NCI-H526 treated with DMSO at 0.1 percent for 48 hours (cell line): ENCODE results near the gene OR10D3.
"Not testable (repeated sequence)": the region's sequence is repeated elsewhere in the genome, so short reads cannot be mapped to it uniquely, and the experiment has no call there.

Source experiments
- DNase-seq: peaks from one replicate; lab custom pipeline; 2025; lab: John Stamatoyannopoulos, UW

OR10D3 gene

DNA sequence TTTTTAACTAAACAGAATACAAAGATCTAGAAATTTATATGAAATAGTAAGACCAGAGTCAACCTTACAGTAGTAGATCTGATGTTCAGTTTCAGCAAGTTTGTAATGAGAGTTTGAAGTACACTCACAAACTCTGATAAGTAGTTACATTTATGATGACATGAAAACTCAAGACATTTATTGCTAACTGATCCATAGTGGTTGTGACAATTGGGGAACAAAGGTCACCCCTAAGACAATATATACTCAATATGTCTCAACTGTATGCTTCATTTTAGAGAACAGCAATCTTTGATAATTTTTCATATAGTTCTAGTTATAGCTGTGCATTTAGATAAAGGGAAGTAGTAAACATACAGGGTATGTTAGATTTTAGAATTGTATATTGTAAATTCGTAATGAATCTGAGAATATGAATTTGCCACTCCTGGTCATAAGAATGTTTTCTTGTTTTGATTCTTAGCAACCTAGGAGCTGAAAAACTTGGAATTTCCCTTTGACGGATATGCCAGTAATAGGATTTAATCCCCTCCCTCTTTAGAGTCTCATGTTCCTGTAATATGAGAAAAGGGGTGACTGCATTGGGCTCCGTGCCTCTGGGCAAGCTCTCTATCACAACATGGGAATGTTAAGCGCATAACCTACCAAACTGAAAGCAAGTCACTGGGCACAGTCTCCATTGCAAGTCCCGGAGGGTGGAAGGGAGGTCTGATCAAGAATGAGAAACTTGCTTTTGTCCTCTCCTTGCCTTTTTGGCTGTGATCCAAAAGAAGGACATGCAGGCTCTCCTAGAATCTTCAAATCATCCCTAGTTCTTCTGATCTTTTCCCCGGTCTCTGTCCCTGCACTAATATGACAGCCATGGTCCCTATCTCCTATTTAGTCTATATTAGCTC, 11.4 kb downstream of the OR10D3 start:
- no peak for DNase-seq

DNA sequence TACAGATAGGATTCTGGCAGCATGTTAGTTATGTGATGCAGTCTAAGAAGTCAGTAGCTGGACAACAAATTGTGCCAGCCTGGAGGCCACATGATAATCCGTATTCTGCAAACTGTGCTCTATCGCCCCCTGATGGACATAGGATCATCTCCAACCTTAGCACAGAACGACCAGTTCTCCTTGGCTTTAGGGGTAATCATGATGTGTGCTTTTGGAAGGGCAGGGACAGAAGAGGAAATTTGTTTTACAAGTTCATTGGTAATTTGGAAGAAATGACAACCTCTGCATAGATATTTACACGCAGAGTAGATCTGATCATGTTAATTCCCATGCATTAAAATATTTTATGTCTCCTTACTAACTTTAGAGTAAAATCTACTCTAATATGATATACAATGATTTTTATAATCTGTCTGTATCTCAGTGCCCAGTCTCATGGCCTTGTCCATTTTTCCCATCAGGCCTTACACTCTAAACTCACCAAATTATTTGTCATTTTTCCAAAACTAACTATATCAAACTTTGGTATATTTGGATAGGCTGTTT, 12.1 kb downstream of the OR10D3 start:
- DNase-seq = peak; percentile 83

DNA sequence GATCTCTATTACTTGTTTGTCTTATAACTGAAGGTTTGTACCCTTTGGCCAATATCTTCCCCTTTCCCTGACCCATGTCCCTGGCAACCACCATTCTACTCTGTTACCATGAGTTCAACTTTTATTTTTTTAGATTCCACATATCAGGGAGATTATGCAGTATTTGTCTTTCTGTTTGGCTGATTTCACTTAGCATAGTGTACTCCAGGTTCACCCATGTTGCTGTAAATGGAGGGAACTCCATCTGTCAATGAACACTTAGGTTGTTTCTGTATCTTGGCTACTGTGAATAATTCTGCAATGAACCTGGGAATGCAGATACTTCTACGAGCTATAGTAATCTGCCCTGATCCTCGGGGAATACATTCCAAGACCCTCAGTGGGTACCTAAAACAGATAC, 14.9 kb downstream of the OR10D3 start:
- no peak for DNase-seq

DNA sequence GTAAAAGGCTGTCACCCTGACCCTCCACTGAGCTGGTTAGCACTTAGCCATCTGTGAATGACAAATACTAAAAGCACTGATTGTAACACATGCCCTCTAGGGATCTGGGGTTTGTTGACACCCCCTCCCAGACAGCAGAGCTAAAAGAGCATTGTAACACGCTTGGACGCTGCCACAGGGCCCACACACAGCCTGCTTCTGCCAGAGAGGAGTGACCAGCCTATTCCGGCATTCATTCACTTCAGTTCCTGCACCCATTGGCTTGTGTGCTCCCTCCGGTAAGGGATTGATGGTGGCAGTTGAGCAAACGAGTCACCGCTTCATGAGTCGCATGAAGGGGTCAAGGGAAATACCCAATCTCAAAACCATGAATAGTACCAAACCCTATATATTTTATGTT, 15.8 kb downstream of the OR10D3 start:
- no peak for DNase-seq

DNA sequence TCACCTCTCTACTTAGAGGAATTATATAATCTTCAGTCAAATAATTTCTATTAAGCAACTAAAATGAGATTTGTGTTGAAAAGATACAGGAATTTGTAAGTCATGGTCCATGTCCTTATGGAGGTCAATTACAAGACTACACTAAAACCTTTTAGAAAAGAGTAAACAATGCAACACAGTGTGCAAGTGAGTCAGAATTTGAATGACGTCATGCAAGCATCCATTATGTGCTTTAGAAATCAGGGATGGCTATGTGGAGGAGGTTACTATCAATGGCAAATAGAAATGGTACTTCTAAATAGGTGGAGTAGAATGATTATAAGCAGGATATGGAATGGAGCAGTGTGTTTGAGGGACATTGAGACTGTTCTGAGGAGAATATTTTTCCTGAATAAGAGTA, 16.6 kb downstream of the OR10D3 start:
- no peak for DNase-seq

DNA sequence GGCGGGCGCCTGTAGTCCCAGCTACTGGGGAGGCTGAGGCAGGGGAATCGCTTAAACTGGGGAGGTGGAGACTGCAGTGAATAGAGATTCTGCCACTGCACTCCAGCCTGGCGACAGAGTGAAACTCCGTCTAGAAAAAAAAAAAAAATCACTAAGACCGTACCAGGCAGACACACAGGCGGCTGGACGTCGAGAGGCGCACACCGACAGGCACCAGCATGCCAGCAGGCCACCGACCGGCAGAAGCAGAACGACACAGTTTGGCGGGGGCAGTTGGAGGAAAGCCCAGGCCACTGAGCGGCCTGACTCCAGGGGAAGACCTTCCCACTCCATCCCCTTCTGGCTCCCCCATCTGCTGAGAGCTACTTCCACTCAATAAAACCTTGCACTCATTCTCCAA, 17.5 kb downstream of the OR10D3 start:
- DNase-seq = no peak

DNA sequence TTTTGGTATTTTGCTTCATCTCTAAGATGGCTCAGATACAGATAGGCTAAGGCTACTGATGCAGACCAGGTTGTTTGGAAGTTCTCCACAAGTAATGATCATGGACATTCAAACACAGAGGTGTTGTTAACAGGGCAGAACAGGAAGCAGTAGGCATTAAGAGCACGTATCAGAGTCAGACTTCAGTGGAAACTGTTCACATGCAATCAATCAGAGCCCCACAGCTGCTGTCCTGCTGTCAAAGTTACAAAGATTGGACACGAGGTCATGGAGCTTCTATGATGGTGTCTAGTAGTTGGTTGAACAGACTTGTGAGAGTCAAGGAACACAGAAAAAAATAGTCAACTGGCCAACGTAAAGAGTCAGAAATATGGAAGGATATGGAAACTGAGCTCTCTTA, 19.8 kb downstream of the OR10D3 start:
- DNase-seq = no peak

DNA sequence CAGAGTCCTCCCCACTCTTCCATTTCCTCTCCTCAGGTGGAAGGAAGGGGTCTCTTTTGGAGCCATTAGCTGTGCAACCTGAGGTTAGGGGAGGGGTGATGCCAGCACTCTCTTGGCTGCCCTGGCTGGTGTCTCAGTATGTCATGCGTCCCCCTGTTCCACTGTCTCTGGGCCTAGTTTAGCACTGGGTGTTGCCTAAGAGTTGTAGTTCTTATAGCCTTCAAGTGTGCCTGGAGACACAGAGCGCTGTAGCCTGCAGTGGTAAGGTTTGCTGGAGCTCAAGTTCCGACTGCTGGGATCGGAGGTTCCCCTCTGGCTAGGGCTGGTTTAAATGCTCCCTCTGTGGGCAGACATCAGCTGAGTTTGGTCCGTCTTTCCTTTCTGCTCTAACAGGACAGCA, 20.9 kb downstream of the OR10D3 start:
- DNase-seq = no peak

DNA sequence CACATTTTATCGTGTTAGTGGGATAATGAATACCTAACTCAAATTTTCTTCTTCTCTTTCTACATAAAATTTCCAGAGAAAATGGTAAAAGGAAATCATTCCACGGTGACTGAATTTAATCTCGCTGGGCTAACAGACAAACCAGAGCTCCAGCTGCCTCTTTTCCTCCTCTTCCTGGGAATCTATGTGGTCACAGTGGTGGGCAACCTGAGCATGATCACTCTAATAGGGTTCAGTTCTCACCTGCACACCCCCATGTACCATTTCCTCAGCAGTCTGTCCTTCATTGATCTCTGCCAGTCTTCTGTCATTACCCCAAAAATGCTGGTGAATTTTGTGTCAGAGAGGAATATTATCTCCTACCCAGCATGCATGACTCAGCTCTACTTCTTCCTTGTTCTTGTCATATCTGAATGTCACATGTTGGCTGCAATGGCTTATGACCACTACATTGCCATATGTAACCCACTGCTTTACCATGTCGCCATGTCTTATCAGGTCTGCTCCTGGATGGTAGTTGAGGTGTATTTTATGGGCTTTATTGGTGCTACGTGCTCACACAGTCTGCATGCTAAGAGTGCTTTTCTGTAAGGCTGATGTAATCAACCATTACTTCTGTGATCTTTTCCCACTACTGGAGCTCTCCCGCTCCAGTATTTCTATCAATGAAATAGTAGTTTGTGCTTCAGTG, 24.1 kb downstream of the OR10D3 start:
- no peak for DNase-seq

DNA sequence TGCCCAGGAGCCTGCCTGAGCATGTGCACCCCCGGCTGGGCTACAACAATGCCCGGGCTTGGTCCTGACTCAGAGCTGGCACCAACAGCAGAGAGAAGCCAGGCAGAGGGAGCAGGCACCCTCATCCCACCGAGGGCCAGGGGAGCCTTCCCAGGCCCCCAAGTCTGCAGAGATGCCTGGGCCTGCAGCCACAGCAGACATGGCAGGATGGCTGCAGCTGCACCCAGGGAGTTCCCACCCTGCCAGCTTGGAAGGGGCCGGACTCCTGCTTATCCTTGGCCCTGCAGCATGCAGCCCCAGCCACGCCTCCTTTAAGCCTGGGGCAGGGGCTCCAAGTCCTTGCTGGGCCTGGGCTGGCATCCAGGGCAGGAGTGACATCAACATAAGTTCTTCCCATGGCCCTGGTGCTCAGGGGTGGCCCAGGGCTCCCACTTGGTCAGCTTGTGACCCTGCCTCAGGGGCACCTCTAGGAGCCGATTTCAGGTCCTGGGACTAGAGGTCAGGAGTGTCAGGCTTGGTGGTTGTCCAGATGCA, 26.7 kb downstream of the OR10D3 start:
- DNase-seq = no peak

DNA sequence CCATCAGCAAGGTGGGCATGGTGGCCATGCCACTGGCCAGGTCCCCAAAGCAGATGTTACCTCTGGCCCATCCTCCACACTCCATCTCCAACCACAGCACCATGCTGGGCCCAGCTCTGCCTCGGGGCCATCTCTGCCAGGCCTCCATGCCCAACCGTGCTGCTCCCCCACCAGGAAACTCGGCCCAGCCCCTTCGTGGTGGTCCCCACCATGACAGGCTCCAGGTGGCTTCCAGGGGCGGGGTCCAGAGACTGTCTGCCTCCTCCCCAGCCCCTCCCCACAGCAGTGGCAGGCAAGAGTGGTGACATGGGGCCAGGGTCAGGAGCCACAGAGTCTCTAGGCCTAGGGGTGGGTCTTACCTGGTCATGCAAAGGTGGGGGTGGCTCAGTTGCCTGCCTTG, 27.3 kb downstream of the OR10D3 start:
- no peak for DNase-seq

DNA sequence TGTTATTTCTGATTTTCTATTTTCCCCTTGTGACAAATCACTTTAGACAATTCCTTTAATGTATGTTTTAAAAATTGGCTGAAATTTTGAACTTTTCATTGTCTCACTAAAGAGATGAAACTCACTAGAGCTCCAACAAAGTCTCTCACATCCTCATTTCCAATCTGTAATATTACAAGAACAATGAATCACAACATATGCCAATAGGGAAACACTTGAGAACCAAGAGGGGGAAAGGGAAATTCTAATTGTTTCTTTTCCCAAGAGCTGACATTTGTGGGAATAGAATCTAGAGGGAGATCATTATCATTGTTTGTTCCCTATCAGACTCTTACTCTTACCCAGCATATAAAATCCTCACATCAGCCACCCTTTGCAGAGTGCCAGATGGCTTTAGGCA, 28.2 kb downstream of the OR10D3 start:
- DNase-seq = no peak

DNA sequence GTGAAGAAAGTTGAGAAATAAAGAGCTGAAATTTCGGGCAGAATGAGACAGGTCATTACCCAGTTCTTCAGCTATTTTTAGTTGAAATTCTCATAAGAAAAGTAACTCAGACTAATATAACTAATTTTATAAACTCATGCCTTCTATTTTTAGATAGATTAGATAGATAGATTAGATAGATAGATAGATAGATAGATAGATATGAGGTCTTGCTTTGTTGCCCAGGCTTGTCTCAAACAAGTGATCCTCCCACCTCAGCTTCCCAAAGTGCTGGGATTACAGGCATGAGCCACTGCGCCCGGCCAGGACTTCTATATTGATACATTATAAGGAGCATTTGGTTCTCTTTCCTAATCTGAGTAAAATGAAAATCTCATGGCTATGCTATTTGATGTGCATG, 30.9 kb downstream of the OR10D3 start:
- DNase-seq = no peak

DNA sequence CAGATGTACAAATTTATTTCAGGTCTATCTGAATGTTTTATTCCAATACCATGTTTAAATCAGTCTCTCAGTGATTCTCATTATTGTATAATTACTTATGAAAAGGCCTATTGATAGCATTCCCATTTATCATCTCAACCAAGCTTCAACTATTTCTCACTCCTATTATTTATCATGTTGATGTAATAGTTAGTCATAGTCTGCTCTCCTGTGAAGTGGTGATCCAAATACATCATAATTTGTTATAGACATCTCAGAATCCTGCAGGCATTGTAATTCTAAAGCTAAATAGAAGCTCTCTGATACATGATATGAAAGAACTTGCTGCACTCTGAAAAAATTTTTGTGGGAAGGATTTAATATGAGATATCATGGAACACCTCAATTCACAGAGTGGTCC, 36.0 kb downstream of the OR10D3 start:
- DNase-seq = no peak

DNA sequence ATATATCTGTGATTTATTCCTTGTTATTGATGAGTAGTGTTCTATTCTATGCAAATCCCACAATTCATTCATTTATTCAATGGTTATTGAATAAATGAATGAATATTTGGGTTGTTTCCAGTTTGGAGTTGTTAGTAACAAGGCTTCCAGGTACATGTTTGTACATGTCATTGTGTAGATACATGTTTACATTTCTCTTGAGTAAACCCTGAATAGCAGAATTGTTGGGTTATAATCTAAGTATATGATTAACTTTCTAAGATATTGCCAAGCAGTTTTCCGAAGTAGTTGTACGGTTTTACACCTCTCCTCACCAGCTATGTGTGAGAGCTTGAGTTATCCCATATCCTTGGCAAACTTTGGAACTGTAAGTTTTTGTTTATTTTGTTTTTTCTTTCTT, 39.3 kb downstream of the OR10D3 start:
- DNase-seq = no peak

DNA sequence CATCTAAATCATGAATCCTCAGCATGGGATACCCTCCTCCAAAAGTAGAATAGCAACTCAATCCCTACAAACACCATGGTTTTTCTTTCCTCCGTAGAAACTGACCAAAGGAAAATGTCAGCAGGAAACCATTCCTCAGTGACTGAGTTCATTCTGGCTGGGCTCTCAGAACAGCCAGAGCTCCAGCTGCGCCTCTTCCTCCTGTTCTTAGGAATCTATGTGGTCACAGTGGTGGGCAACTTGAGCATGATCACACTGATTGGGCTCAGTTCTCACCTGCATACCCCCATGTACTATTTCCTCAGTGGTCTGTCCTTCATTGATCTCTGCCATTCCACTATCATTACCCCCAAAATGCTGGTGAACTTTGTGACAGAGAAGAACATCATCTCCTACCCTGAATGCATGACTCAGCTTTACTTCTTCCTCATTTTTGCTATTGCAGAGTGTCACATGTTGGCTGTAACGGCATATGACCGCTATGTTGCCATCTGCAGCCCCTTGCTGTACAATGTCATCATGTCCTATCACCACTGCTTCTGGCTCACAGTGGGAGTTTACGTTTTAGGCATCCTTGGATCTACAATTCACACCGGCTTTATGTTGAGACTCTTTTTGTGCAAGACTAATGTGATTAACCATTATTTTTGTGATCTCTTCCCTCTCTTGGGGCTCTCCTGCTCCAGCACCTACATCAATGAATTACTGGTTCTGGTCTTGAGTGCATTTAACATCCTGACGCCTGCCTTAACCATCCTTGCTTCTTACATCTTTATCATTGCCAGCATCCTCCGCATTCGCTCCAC, 41.7 kb downstream of the OR10D3 start:
- DNase-seq = not testable (repeated sequence)

DNA sequence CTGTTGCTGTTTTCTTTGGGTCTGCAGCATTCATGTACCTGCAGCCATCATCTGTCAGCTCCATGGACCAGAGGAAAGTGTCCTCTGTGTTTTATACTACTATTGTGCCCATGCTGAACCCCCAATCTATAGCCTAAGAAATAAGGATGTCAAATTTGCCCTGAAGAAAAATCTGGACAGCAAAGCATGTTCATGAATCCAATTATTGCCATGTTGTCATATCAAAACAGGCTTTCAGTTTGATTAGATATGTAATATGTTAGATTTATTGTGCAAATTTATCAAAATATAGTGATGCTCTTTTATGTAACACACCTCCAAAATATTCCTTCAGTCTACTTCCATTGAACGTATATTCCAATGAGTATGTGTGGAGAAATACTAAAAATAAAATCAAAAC, 42.3 kb downstream of the OR10D3 start:
- DNase-seq = no peak

DNA sequence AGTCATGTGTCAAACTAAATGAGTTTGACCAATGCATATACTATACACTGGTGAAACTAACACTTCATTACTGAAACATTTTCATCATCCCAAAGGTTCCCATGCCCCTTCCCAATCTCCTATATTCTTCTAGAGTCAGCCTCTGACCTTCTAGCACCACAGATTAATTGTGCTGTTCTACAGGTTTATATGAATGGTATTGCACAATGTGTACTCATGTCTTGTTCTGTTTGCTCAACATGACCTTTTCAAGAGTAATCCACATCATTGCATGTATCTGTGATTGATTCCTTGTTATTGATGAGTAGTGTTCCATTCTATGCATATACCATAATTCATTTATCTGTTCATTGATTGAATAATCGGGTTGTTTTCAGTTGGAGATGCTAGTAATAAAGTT, 50.2 kb downstream of the OR10D3 start:
- no peak for DNase-seq
